HG02884 (cell line): ENCODE results near the gene BIRC5.
"Not testable (repeated sequence)": the region's sequence is repeated elsewhere in the genome, so short reads cannot be mapped to it uniquely, and the experiment has no call there.

Experiments
- ATAC-seq: cut with Tn5 transposase; IDR thresholded peaks from one replicate; pipeline ENCODE4 v1.9.1; 2021; ENCODE audit warnings: mild to moderate bottlenecking, moderate library complexity; ENCODE audit not compliant: unreplicated experiment

The BIRC5 gene

DNA sequence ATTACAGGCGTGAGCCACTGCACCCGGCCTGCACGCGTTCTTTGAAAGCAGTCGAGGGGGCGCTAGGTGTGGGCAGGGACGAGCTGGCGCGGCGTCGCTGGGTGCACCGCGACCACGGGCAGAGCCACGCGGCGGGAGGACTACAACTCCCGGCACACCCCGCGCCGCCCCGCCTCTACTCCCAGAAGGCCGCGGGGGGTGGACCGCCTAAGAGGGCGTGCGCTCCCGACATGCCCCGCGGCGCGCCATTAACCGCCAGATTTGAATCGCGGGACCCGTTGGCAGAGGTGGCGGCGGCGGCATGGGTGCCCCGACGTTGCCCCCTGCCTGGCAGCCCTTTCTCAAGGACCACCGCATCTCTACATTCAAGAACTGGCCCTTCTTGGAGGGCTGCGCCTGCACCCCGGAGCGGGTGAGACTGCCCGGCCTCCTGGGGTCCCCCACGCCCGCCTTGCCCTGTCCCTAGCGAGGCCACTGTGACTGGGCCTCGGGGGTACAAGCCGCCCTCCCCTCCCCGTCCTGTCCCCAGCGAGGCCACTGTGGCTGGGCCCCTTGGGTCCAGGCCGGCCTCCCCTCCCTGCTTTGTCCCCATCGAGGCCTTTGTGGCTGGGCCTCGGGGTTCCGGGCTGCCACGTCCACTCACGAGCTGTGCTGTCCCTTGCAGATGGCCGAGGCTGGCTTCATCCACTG, at the start of gene BIRC5:
BIRC5 (plus strand) TSS at position 238 of the 690 bp plus-strand sequence; CDS start at position 302, 64 bp downstream.
- peak; percentile 80 for ATAC-seq

DNA sequence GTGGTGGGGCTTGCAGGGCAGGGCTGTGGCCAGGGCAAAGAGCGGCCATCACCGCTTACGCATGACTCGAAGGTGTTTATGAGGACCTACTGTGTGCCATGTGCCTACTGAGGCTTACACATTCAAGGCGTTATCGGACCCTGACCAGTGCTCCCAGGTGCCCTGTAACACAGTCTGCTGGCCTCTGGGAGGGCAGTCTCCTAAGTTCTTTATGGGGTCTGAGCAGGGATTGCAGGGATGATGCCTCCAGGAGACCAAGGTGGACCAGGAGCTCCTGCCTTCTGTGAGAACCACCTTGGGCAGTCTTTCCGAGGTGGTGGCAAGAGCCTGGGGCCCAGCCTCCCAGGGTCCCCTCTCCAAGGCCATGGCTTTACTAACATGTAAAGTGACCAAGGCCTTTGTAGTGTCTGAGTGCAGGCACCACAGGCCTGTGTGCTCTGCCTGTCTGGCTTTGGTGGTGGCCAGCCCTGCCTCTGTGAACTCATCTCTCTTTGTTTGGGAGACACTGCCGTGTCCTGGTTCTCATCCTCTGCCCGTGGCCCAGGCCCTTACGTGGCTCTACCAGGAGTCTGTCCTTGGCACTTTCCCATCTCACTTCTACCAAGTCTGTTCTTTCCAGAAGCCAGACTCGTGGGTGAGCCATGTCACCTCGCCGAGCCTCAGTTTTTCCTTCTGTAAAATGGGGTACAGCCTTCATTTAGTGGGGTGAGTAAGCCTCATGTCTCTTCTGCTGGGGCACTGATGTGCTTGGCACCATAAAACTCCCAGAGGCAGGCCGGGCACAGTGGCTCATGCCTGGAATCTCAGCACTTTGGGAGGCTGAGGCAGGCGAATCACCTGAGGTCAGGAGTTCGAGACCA, 49.1 kb upstream of the BIRC5 start:
- ATAC-seq, result no peak

DNA sequence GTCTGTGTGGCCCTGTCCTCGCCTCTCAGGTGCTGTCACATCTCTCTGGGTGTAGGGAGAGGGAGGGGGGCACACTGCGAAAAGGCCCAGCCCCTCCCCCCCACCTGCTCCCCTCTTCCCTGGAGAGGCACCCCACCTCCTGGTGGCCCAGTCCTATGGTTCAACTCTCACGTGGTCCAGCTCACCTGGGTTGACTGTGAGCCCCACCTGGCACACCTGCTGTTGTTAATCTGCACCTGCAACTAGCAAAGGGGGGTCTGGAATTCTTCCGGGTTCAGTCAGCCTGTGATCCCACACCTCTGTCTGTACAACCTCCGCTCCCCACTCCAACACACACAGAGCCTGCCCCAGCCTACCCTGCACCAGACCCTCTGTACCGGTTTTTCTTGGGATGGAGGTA, 47.6 kb upstream of the BIRC5 start:
- no peak for ATAC-seq

DNA sequence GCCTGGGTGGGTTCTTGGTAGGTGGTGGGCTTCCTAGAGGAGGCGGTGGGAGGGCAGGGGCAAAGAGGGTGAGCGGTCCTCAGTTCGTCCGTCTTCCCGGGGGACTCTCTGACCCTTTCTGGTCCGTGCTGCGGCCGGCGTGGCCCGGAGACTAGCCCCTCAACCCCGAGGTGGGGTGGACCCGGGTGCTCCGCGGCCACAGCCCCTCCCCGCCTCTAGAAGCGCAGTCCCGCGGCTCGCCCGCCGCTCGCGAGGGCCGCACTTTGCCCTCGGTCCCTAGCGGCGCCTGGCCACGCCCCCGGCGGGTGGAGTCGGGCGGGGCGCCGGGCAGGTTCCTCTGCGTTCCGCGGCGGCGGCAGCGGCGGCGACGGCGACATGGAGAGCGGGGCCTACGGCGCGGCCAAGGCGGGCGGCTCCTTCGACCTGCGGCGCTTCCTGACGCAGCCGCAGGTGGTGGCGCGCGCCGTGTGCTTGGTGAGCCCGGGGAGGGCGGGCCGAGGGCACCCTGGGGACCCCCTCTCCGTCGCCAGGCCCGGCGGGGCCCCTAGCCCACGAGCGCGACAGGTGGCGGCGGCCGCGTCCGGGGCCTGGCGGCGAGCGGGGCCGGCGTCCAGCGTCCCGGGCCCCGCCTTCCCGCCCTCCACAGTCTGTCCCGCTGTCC, 45.7 kb upstream of the BIRC5 start, which contains the start of gene SYNGR2:
SYNGR2 (plus strand) TSS at position 340 of the 661 bp plus-strand sequence; CDS start at position 376, 36 bp downstream.
- no peak for ATAC-seq

DNA sequence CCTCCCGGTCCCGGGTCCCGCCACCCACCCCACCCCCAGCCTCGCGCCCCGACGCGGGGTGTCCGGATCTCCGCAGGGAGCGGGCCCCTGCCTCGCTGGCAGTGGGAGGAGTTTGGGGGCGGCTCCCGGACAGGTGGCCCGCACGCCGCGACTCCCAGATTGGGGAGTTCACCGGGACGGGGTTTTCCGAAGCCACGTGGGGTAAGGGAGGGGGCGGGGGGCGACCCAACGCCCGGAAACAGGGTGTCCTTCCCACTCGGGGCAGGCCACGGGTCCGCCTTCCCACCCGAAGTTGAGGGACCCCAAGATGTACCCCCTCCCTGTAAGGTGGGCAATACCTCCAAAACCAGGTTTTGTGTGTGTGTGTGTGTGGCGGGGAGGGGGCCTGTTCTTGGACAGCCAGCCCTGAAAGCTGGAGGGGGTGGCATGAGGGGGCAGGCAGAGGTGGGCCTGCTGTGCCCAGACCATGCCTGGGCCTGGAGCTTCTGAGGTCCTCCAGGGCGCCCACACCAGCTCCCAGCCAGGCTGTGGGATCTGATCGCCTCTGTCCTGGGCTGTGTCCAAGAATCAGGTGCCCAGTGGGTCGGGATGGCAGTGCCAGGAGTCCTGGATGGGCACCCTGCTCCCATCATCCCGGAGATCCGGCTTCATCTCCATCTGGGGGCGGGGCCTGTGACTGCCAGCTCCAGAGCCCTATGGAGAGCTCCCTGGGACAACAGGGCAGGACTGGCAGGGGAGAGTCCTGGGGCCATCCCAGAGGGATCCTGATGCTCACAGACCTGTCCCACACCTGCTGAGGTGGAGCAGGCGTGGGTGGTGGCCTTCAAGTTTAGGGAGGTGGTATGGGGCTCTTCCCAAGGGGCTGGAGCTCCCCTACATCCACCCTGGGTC, 44.9 kb upstream of the BIRC5 start:
- no peak for ATAC-seq

DNA sequence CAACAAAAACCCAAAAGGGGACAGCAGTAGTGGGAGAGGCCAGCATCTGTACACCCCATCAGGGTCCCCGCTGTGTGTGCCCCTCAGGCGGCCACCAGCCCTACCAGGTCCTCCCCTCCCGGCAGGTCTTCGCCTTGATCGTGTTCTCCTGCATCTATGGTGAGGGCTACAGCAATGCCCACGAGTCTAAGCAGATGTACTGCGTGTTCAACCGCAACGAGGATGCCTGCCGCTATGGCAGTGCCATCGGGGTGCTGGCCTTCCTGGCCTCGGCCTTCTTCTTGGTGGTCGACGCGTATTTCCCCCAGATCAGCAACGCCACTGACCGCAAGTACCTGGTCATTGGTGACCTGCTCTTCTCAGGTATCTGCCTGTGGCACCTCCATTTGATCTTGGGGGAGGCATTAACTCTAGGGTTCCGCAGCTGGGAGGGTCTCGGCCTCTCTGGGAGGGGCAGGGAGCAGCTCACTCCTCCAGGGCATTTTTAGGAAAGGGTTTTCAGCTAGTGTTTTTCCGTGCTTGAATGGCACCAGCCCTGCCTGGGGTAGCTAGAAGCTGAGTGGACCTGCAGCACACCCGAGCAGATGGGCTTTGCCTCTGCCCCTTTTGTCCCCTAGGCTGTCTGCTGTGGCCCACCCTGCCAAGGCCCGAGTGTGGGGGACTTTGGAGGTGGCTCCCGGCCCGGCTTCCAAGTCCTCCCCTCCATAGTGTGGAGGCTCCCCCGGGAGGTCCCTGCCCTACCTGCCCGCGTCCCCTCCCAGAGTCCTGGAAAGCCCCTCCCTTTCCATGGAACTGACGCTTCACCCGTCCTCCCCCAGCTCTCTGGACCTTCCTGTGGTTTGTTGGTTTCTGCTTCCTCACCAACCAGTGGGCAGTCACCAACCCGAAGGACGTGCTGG, 43.1 kb upstream of the BIRC5 start:
- ATAC-seq, result no peak

DNA sequence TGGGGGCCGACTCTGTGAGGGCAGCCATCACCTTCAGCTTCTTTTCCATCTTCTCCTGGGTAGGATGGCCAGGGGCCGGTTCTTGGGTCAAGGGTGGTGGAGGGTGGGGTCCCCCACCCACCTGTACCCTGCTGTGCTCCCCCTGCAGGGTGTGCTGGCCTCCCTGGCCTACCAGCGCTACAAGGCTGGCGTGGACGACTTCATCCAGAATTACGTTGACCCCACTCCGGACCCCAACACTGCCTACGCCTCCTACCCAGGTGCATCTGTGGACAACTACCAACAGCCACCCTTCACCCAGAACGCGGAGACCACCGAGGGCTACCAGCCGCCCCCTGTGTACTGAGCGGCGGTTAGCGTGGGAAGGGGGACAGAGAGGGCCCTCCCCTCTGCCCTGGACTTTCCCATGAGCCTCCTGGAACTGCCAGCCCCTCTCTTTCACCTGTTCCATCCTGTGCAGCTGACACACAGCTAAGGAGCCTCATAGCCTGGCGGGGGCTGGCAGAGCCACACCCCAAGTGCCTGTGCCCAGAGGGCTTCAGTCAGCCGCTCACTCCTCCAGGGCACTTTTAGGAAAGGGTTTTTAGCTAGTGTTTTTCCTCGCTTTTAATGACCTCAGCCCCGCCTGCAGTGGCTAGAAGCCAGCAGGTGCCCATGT, 42.3 kb upstream of the BIRC5 start:
- not testable (repeated sequence) for ATAC-seq

DNA sequence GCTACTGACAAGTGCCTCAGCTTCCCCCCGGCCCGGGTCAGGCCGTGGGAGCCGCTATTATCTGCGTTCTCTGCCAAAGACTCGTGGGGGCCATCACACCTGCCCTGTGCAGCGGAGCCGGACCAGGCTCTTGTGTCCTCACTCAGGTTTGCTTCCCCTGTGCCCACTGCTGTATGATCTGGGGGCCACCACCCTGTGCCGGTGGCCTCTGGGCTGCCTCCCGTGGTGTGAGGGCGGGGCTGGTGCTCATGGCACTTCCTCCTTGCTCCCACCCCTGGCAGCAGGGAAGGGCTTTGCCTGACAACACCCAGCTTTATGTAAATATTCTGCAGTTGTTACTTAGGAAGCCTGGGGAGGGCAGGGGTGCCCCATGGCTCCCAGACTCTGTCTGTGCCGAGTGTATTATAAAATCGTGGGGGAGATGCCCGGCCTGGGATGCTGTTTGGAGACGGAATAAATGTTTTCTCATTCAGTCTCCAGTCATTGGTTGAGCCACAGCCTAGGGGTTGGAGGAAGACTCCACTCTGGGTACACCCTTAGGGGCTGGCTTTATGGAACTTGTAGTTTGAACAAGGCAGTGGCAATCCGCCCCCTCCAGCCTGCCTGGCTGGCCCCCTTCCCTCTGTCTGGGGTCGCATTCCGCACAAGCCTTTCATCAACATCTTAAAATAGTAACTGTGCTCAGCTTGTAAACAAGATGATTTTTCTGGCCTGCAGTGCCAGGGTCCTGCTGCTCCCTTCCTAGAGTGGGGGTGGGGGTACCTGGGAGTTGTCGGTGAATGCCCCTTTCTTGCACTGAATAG, 41.6 kb upstream of the BIRC5 start:
- no peak for ATAC-seq

DNA sequence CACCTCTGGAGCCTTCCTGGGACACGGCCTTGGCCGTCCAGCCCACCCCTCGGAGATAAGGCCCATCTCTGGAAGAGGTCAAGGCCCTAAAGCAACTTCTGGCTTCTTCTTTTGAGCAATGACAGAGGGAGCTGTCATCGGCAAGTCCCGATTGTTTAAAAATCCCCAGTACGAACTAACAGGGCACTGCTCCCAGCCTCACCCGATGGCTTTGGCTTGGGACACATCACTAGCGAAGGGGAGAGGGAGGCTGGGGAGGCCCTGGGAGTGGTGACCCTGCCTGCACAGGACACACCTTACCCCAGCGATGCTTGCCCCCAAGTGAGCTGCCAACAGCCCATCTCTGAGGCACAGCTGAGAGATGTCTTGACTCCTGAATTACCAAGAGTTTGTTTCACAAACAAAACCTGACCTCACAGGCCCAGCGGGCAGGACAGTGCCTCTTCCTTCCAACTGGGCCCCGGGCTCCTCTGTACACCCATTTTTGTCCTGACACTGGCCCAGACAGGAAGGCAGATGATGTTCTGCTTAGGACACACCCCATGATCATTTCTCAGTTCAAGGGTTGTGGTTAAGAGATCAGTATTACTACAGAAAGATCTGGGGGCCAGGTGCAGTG, 40.8 kb upstream of the BIRC5 start:
- no peak for ATAC-seq

DNA sequence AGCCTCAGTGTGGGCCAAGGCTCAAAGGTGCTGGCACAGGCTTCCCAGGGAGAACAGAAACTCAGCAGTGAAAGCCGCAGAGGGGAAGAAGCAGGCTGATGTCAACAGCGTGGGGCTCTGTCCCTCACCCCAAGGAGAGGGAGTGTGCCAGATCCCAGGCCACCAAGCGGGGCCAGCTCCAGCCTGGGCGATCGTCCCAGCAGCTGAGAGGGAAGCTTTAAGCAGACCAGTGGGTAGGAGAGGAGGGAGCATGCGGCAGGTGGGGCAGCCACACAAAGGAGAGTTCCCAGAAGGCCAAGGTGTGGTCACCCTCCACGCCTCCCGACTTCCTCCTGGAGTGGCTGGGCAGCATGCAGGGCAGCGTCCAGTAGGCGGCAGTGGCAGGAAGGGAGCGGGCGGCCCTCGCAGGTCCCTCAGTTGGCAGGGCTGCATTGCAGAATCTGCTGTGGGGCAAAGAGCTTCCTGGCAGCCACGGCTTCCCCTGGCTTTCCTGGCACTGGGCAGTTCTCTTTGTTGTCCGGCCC, 39.6 kb upstream of the BIRC5 start:
- ATAC-seq, result no peak

DNA sequence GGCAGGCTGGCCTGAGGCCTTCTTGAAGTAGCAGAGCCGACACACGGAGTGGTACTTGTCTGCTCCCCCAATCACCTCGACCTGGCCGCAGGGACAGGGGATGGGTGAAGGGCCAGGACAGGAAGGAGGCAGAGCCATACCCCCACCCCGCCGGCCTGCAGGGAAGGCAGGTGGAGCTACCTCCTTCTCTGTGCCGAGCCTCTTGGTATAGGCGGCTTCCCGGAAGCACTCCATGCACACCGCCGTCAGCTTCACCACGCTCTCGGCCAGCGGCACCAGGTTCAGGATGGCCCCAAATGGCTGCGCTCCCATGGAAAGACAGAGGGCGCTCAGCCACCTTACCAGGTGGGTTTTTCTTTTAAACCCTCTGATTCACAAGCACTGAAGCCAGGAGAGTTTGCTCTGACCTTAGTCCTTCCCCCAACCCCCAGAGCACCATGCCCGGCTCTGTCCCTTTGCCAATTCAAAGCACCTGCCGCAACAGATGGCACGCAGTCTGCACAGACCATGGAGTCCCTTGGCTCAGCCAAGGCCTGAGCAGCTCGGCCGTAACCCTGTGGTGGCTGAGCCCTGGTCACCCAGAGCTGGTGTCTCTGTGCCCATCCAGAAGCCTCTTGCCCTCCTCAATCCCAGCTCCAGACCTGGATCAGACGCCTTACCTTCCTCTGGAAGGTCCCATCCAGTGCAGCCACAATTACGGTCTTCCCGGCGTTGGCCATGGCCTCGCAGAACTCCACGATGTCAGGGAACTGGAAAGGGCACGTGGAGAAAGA, 39.0 kb upstream of the BIRC5 start:
- ATAC-seq, result no peak

DNA sequence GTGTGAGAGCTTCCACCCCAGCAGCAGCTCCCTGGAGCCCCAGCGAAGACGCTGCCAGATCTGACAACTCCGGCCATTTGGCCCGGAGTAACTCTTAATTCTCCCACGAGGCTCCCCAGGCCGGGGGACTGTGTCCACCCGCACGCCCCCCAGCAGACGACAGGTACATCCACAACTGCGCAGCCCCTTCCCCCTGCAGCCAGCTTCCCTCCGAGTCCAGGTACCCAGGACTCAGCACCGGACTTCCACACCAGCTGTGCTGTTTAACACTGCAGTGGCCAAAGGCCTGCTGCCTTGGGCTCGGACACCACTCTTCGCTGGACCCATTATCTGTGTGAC, 38.4 kb upstream of the BIRC5 start:
- ATAC-seq, result no peak

DNA sequence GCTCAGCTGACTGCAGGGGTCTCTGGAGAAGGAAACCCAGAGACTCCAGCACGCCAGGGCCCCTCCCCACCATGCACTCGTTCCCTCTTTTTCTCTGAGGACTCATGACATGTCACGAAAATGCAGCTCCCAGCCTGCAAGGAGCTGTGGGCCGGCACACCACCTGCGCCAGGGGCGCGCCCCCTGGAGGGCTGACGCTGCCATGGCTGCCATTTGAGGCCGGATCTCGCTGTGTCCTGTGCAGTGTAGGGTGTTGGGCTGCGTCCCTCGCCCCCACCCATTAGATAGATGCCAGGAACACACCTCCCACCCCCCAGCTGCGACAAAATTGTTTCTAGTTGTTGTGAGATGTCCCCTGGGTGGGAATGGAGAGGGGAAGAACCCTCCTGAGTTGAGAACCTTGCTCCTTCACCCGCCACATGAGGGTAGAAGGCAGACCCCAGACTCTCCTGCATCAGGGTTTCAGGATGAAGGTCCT, 37.5 kb upstream of the BIRC5 start:
- no peak for ATAC-seq

DNA sequence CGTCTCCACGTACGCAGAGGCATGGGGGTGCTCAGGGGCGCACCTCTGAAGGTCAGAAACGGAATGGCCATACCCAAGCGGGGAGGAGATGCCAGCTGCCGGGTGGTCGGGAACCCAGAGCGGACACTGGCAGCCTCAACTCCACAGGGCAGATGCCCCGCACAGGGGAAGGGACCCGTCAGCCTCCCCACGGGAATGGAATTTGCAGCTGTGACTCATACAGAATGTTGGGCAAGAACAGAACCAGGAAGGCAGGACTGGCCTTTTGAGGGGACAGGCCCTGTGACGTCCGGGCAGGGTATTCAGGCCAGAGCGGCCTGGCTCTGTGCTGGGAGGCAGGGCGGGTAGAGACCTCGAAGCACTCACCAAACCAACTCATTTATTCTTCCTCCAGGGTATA, 34.7 kb upstream of the BIRC5 start:
- no peak for ATAC-seq

DNA sequence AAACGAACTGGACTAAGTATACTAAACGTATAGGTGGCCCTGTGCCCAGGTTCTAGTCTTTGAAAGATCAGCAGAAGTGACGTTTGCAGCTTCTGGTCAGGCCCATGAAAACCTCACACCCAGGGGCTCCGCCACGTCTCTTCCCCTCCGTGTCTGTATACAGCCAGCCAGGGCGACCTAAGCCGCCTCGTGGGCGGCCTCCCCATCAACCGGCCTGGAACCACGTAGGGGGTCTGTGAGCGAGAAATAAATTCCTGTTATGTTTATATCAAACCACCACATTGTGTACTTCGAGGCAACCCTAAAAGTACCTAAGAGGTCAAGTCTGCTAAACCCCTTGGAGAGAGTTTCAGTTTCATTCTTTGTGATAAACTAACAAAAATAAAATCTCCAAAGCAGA, 34.0 kb upstream of the BIRC5 start:
- no peak for ATAC-seq

DNA sequence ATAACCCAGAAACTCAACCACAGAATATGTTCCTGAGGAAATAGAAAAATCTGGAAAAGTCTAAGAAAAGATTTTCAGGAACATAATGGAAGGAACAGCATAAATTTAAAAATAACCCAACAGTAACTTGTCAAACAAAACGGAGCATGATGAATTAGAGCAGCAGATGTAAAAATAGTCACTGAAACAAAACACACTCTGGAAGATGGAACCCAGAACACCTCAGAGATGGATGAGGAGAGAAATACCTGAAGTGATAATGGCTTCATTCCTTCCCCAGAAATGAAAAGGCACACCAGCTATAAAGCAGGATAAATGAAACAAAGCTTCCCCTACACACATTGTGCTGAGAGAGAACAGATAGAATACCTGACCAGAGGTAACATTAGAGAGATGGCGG, 33.5 kb upstream of the BIRC5 start:
- ATAC-seq, result no peak

DNA sequence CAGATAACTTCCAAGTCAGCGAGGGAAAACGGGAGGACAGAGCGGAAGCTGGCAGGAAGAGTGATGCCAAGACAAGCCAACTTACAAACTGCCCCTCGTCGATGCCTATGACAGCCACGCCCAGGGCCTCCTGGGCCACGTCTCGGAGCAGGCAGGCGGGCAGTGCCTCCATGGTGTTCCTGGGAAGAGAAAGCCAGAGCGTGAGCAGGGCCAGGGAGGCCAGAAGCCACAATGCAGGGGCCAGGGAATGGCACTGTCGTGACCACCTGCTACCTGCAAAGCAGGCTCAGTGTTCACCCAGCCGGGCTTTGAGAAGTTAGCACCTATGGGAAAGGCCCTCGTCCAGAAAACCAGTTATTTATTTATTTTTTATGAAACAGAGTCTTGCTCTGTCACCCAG, 31.5 kb upstream of the BIRC5 start:
- no peak for ATAC-seq
